GM12873 (cell line): Measurements from ENCODE around the gene LVRN.
A peak's percentile ranks its signal among the peaks of the same experiment; 100 is the strongest.

Experiments
- TF ChIP-seq, protein P1 (sequence below): IDR thresholded peaks from 2 replicates; pipeline ENCODE4 v1.5.1; 2012; ENCODE audit warnings: low read depth, mild to moderate bottlenecking, moderate library complexity, low read length, control low read depth; ENCODE audit not compliant: insufficient read depth; ENCODE audit errors: missing control alignments

LVRN gene

GRCh38 chr5:116013936-116014335, 51.7 kb downstream of the LVRN start:
- TF ChIP-seq, protein P1, sequence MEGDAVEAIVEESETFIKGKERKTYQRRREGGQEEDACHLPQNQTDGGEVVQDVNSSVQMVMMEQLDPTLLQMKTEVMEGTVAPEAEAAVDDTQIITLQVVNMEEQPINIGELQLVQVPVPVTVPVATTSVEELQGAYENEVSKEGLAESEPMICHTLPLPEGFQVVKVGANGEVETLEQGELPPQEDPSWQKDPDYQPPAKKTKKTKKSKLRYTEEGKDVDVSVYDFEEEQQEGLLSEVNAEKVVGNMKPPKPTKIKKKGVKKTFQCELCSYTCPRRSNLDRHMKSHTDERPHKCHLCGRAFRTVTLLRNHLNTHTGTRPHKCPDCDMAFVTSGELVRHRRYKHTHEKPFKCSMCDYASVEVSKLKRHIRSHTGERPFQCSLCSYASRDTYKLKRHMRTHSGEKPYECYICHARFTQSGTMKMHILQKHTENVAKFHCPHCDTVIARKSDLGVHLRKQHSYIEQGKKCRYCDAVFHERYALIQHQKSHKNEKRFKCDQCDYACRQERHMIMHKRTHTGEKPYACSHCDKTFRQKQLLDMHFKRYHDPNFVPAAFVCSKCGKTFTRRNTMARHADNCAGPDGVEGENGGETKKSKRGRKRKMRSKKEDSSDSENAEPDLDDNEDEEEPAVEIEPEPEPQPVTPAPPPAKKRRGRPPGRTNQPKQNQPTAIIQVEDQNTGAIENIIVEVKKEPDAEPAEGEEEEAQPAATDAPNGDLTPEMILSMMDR = no peak

DNA sequence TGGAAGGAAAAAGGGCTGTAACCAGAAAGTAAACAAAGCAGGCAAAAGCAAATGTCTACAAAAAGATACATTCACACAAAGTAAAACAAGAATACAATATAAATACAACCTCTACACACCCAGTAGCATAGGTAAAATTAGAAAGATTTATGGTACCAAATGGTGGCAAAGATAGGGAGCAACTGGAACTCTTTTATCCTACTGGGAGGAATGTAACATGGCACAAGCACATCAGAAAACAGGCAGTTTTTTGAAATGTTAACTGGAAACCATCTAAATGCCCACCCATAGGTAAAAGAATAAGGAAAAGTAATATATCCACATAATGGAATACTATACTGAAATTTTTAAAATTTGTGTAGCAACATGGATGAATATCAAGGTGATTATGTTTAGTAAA, 61.3 kb downstream of the LVRN start:
- TF ChIP-seq, protein P1 = no peak

GRCh38 chr5:116025866-116026265, 63.6 kb downstream of the LVRN start:
- TF ChIP-seq, protein P1 = no peak

- TF ChIP-seq, protein P1 = peak; percentile 19
Observed at GRCh38 chr5:116032094-116032517, 69.8 kb downstream of the LVRN start, which contains the start of gene ARL14EPL. Gene ARL14EPL (plus strand): TSS chr5:116032472. CDS start chr5:116051466, 18,994 bp downstream.

GRCh38 chr5:116032991-116033390, 70.7 kb downstream of the LVRN start:
- TF ChIP-seq, protein P1 = no peak

- TF ChIP-seq, protein P1 = no peak
Observed at GRCh38 chr5:116035123-116035522, 72.8 kb downstream of the LVRN start.

- TF ChIP-seq, protein P1 = no peak
Observed at GRCh38 chr5:116037236-116037822, 75.1 kb downstream of the LVRN start.
